ENCODE measurements around the gene ITGB7.

ITGB7 gene

DNA sequence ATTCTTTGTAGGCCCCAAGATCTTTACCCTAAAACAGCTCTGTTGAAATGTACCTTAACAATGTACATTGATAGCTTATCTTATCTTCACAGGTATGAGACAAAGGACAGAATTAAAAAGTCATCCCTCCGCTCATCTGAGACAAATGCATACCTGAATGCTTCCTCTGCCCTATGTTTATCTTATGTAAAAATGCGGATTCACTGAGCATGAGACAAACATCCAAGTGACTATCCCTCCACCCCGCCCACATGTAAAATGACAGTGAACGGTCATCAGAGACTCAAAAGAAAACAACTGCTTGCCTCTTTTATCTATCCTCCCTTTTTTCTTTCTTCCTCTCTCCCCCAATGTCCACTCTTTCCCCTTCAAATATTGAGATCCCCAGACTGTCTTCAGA, 63.7 kb downstream of the ITGB7 start:
- DNase-seq (ENCODE audit: low spot score): no peak
